GM19238 (cell line): ENCODE results near the gene GEMIN7.

Experiments
- DNase-seq: peaks from one replicate; pipeline ENCODE4 v3.0.0; 2011; ENCODE audit warnings: low spot score; ENCODE audit not compliant: insufficient read length

The GEMIN7 gene

DNA sequence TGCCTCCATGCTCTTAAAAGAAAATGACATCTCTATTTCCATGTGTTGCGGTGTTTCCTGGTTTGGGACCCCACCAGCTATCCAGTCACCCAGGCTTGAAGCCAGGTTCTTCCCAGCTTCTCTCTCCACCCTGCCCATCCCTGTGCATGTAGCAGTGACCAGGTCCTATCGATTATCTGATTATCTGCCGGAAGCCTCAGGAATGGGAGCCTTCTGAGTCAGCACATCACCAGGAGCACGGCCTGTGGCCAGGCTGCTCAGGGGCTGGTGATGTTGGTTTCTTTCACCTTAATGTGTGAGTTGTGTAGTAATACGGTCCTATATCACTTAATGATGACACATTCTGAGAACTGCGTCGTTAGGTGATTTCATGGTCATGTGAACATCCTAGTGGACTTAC is 47.6 kb downstream of the GEMIN7 start:
- DNase-seq, result no peak

DNA sequence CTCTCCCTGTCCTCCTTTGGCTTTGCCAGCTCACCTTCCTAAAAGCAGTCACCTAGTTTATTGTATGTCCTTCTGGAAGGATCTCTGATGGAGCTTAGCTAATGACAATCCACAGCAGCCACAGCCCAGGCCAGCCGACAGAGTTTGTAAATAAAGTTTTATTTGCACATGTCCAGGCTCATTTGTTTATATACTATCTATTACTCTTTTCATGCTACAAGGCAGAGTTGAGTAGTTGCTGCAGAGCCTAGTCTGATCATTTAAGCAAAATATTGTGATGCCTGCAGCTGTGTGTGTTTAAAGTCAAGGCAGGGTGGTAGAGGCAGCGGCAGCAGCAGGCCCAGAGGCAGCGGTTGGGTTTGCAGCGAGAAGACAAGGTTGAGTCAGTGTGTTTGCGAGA is 49.1 kb downstream of the GEMIN7 start:
- no peak for DNase-seq

DNA sequence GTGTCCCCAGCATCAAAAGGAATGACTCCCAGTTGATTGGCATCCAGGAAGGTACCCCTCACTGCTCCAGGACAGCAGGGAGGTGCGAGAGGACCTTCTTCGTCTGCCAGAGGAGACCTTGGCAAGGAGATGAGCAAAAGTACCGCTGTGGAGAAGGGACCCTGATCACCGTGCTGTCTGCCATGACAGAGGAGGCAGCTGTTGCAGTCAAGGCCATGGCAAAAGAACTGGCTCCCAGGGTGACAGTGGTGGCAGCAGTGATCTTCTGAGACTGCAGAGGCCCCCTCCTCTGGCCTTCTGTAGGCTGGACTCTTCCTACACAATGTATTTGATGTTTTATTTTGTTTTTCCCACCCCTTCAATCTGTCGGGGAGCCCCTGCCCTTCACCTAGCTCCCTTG is 49.7 kb downstream of the GEMIN7 start:
- no peak for DNase-seq

DNA sequence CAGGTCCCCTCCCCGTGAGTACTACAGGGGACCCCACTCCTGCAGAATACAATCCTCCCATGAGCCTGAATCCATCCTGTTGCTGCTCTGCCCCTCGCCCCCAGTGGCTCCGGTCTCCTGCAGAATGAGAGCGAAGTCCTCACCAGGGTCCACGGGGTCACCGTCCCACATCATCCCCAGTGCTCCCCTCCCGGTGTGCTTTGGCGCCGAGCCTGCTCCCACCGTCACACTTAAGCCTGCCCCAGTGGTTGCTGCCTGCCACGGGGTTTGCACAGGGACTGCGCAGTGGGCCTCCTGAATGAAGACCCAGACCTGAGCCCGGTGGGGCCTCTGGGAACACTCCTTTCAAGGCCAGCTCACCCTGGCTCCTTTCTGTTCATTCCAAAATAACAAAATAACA is 51.2 kb downstream of the GEMIN7 start:
- no peak for DNase-seq

DNA sequence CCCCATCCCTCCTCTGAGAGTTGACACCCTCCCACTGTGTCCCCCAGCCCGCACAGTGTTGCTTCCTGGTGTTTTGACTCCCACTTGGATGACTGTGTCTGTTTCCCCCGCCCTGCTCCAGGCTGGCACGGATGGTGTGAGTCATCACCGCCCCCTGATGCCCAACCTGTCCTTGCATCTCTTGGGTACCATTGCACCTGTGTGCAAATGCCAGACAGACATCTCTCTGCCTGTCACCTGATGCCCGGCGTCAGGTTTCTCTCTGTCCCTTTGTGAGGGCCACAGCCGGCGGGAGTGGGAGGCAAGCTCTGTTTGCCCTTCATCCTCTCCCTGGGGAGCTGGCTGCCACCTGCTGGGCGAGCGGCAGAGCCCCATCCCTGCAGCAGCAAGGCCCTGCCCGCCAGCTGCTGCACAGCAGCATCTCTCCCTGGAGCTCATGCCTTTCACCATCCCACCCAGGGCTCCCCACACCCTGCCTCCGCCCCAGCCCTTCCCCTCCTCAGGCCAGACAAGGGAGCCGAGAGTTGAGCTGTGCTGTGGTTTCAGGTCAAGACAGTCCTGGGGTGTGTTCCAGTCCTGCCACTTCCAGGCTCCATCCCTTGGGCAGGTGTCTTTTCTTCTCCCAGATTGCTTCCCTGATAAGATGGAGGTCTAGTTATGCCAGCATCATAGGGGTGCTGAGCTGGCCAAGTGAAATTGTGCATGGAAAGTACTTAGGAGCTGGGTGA is 52.0 kb downstream of the GEMIN7 start:
- DNase-seq, result no peak

DNA sequence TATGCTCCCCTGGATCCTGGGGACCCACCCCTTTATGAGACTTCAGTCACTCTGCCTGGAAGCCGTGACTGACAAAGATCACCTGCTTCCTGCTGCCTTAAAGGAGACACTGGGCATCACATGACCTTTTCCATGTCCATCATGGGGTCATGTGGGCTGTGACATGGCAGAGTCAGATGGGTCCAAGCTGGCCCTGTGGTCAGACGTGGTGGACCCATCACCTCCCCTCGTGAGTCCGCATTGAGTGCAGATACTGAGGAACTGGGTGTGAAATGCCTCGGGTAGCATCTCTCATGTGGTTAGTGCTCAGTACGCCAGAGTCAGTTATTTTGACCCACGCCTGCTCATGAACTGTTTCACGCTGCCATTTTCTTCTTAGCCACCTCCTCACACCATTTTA is 54.6 kb downstream of the GEMIN7 start:
- no peak for DNase-seq

DNA sequence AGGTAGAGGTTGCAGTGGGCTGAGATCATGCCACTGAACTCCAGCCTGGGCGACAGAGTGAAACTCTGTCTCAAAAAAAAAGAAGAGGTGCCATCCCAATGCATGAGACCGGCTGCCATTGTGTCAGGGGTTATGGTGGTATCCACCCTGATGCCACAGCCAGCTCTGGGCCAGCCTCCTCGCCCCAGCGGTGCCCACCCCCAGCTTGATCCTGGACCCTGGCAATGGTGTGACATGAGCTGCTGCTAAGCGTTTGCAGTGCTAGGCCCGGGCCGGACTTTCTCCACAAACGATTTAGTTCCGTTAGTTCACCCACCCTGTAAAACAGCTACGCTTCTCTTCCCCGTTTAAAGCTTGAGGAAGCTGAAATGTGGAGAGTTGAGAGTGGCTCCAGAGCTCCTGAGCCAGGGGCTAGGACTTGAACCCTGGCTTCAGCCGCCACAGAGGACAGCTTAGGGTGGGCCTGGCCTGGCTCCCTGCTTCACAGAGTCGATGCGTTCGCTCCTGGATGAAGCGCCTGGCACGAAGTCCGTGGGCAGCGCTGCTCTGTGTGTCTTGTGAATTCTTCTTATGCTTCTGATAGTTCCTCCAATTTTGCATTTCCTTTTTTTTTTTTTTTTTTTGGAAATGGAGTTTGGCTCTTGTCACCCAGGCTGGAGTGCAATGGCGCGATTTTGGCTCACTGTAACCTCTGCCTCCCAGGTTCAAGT is 56.3 kb downstream of the GEMIN7 start:
- DNase-seq, result no peak

DNA sequence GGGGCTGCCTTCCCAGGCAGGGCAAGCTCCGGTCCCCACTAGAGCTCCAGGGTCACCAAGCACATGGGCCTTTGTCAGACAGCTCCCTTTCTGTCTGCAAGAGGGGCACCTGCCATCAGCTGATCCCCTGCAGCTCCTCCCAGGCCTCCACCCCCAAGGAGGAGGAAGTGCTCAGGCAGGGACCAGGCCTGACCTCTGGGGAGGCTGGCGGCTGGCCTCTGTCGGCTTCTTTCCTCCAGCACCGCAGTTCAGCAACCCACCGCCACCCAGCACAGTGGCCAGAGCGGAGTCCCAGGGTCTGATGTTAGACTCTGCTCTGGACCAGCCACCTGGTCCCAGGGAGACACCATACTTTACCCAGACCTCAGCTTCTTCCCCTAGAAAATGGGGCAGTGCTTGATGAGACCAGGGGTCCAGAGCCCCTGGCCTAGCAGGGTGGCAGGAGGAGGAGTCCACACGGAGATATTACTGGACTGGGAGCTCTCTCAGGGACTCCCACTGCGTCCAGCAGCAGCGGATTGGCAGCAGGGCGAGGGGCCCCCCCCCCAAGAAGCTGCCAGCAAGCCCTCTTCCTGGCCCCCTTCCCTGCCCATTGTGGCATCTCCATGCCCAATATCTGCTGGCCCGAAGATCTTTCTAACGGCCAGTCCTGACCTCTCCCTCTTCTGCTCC is 57.6 kb downstream of the GEMIN7 start:
- DNase-seq, result peak; percentile 72

DNA sequence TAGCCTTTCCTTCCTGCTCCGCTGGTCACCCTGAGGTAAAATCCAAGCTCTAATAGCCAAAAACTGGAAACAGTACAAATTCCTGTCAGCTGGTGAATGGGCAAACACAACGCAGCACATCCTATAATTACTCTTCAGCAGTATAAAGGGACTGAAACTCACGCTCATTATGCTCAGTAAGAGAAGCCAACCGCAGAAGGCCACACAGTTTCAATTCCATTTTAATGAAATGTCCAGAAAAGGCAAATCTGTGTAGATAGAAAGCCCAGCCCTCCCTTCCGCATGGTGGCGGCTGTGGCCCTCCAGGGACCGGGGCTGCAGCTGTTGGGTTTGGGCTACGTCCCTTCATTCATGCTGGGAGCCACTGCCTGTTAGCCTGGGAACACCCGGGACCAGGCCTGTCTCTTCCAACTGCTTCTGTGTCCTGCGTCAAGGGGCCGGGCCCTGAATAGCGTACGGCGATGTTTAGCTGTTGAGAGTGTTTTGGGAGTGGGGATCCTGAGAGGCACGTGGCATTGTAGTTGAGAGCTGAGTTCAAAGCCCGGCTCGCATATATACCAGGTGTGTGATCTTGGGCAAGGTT is 58.2 kb downstream of the GEMIN7 start:
- peak; percentile 92 for DNase-seq

DNA sequence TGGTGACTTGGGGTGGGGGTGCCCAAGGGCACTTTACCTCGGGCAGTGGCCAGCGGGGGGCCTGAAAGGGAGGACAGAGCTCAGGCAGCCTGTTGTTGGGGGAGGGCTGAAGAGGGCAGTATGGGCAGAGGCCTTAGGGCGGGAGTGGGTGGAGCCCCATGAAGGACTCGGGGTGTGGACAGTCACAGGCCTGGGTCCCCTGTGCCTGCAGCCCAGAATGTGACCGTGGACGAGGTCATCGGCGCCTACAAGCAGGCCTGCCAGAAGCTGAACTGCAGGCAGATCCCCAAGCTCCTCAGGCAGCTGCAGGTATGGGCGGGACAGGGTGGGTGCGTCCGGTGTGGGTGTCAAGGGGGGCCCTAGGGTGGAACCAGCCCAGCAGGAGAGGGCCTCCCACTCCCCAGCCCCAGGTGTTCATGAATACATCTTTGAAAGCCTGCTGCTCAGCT is 59.3 kb downstream of the GEMIN7 start:
- no peak for DNase-seq

DNA sequence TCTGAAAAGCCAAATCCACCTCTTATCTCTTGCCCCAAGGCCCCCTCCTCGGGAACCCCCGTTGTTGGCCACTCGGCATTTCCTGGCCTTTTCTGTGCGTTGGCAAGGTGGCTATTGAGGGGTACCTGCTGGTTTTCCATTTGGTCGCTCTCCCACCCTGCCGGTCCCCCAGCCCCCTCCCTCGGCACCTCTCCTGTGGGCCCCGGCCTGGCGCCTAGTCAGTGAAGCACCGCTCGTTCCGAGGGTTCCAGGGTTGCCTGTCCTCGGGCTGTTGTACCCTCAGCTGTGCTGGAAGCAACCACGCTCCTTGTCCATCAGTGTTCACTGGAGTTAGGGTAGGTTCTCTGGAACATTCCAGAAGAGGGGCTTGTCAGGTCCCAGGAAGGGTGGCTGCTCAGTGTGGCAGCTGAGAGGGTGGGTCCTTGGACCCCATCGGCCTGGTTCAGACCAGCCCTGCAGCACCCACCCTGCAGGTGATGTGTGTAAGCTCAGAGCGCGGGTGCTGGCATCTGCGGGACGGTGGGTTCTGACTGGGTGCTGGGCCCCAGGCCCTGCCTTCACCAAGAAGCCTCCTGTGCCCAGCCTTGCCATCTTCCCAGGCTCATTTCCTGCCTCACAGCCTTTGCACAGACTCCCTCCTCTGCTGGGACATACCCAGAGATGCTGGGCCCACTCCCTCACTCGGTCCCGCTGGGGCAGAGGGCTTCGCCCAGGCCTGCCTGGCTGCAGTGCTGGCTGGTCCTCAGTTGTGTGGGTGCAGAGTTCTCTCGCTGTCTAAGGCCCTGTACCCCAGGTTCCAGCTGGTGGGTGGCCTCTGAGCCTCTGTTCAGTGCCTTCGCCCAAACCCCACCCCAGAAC is 60.5 kb downstream of the GEMIN7 start:
- no peak for DNase-seq

DNA sequence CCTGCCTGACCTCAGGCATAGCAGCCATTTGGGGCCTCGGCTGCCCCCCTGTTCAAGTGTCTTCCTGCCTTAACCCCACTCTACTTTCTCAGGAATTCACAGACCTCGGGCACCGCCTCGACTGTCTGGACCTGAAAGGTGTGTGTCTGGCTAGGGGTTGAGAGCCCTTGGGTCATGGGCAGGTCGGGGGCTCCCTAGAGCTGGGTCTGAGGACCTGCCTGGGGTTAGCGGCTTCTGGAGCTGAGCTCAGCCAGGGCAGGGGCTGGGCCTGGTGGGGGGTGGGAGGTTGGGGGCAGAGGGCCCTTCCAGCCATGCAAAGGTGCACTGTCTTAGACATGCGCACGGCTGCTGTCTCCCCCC is 61.1 kb downstream of the GEMIN7 start:
- DNase-seq, result no peak

DNA sequence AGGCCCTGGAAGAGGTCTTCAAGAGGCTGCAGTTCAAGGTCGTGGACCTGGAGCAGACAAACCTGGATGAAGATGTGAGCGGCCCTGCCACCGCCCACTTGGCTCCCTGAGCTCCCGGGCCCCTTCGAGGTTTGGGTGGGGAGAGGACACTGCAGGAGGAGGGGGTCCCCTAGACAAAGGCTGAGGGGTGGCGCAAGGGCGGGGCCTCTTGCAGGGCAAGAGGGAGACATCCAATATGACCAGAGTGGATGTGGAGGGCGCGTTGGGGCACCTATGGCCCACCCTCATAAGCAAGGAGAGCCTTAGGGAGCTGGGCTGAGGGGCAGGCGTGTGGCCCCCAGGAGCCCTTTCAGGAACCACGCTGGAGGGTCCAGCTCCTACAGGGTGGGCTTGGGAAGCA is 61.5 kb downstream of the GEMIN7 start:
- no peak for DNase-seq
